BJ (cell line): ENCODE results near the gene REELD1. TPM values are rescaled to one million over a fixed set of nuclear protein-coding genes. Genes with fewer than 3 reads are reported as not detected.

Experiments
- CTCF ChIA-PET: fragments of 350-600 bp; formaldehyde crosslinking; extraction: SDS; loops from one replicate; lab custom pipeline; 2021; ENCODE audit warnings: antibody characterized with exemption, inconsistent platforms; lab: Yijun Ruan, JAX
- POLR2A ChIA-PET: fragments of 300-600 bp; sonication (Branson Sonifier 250); formaldehyde crosslinking; extraction: SDS; loops from one replicate; lab custom pipeline; 2021; ENCODE audit warnings: antibody characterized with exemption; lab: Charles Lee
- DNase-seq: peaks from one replicate; pipeline ENCODE4 v3.0.0-alpha.2; 2011; ENCODE audit warnings: low read depth
- H3K27me3 ChIP-seq: 2 replicates; pipeline ENCODE4 v1.6.0; 2011; ENCODE audit warnings: low read length; ENCODE audit not compliant: control insufficient read depth, insufficient read depth
- H3K36me3 ChIP-seq: 2 replicates; pipeline ENCODE4 v1.5.1; 2011; ENCODE audit warnings: low read length; ENCODE audit not compliant: control insufficient read depth, insufficient read depth
- H3K4me3 ChIP-seq: 2 replicates; pipeline ENCODE4 v1.5.1; 2011; ENCODE audit warnings: low read depth, mild to moderate bottlenecking, control low read depth, low read length
- polyA plus RNA-seq: library from polyadenylated mRNA; depleted of rRNA; stranded (reverse); fragments of >200 nt; gene quantifications from 2 replicates; pipeline ENCODE4 v1.2.3, GENCODE V29; 2011
- TF ChIP-seq, protein P1 (sequence below): IDR thresholded peaks from 2 replicates; pipeline ENCODE4 v1.5.1; 2011; ENCODE audit warnings: low read depth, mild to moderate bottlenecking, control low read depth, inconsistent platforms, low read length, moderate library complexity; ENCODE audit not compliant: insufficient read depth

REELD1 gene
- polyA plus RNA-seq, 1 experiment, result not detected

DNA sequence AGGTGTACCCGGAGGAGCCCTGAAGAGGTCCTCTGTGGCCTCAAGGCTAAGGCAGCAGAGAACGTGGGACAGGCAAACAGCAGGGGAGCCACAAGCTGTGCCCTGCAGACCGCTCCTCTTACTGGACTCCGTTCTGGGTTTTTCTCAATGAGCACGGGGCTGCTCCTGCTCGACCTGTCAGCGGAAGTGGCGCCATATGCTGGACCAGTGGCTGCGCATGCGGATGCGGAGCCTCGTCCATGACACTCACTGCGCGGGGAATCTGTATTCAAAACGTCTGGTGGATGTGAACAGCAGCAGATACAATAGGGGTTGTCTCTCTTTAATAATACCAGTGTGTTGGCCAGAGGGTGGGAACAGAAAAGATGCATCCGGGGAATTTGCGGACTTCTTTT lies 29.5 kb downstream of the REELD1 start:
- H3K4me3 ChIP-seq, result no peak overlapping the region
- DNase-seq, result no peak
- H3K27me3 ChIP-seq, result no peaks in the 10 kb centered on the region
- POLR2A ChIA-PET, result no interaction called here
- TF ChIP-seq, protein P1, sequence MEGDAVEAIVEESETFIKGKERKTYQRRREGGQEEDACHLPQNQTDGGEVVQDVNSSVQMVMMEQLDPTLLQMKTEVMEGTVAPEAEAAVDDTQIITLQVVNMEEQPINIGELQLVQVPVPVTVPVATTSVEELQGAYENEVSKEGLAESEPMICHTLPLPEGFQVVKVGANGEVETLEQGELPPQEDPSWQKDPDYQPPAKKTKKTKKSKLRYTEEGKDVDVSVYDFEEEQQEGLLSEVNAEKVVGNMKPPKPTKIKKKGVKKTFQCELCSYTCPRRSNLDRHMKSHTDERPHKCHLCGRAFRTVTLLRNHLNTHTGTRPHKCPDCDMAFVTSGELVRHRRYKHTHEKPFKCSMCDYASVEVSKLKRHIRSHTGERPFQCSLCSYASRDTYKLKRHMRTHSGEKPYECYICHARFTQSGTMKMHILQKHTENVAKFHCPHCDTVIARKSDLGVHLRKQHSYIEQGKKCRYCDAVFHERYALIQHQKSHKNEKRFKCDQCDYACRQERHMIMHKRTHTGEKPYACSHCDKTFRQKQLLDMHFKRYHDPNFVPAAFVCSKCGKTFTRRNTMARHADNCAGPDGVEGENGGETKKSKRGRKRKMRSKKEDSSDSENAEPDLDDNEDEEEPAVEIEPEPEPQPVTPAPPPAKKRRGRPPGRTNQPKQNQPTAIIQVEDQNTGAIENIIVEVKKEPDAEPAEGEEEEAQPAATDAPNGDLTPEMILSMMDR, result no peak
- CTCF ChIA-PET, result interaction anchor here (0.9 kb wide), 1 partner anchor 526 kb away, joined by 3 read pairs; no protein-coding TSS in a partner anchor
- H3K36me3 ChIP-seq, result no peaks in the 10 kb centered on the region

- no peak for DNase-seq
- H3K27me3 ChIP-seq, result no peaks in the 10 kb centered on the region
- CTCF ChIA-PET, result interaction anchor here (1.3 kb wide), 1 partner anchor 92 kb away, joined by 3 read pairs; no protein-coding TSS in a partner anchor
- TF ChIP-seq, protein P1, result no peak
- H3K4me3 ChIP-seq, result no peak overlapping the region
- no peaks in the 10 kb centered on the region for H3K36me3 ChIP-seq
- POLR2A ChIA-PET, result no interaction called here
Measured at GRCh38 chr4:146244496-146244895, 30.2 kb downstream of the REELD1 start.

DNA sequence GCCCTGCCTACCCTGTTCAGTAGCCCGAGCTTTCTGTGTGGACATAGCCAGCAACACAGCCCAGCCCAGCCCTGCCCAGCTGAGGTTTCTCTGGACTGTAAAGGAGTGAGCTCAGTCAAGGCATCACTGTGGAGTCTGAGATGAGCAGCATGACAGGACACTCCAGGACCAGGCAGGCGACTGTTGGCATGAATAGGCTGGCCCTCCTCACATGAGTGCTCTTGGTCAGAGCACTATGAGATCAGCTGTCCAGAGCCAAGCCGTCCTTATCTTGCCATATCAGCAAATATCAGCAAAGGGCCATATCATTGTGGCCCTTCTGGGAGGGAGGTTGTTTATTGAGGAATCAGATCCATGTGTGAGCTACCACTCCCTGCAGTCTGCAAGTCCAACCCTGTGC lies 30.9 kb downstream of the REELD1 start:
- no peak overlapping the region for H3K4me3 ChIP-seq
- POLR2A ChIA-PET, result no interaction called here
- no peaks in the 10 kb centered on the region for H3K36me3 ChIP-seq
- H3K27me3 ChIP-seq, result no peaks in the 10 kb centered on the region
- TF ChIP-seq, protein P1, result no peak
- no peak for DNase-seq
- CTCF ChIA-PET, result interaction anchor here (1.1 to 1.3 kb wide), 2 partner anchors 91 to 358 kb away, joined by 3 read pairs; no protein-coding TSS in a partner anchor

- DNase-seq, result no peak
- TF ChIP-seq, protein P1, result no peak
- Histone ChIP-seq H3K36me3 (no peaks in the 10 kb centered on the region), H3K27me3 (no peaks in the 10 kb centered on the region), H3K4me3 (no peak overlapping the region)
- CTCF ChIA-PET, result interaction anchor here (1.1 kb wide), 1 partner anchor 359 kb away, joined by 3 read pairs; no protein-coding TSS in a partner anchor
- POLR2A ChIA-PET, result no interaction called here
Measured at GRCh38 chr4:146245850-146246249, 31.5 kb downstream of the REELD1 start.

DNA sequence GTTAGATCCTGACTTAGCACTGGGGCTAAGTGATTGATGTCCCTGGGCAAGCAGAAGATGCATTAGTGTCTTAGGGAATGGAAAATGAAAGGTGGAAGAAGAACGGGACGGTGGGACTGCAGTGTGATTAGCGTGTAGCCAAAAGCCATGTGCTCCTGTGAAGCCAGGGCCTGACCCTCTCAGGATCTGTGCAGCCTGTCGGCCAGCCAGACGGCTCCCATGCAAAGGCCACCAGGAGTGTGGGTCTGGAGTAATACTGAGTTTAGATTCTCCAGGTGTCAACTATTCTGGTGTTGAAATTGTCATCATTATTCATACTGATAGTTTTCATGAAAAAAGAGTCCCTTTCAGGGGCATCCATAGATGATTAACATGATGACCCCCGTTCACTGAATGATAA lies 32.0 kb downstream of the REELD1 start:
- no peak for DNase-seq
- ChIA-PET POLR2A (no interaction called here), CTCF (interaction anchor here (1.2 to 1.4 kb wide), 2 partner anchors 13 to 669 kb away, joined by 3 to 4 read pairs; no protein-coding TSS in a partner anchor)
- TF ChIP-seq, protein P1, result no peak
- no peaks in the 10 kb centered on the region for H3K36me3 ChIP-seq
- H3K27me3 ChIP-seq, result no peaks in the 10 kb centered on the region
- no peak overlapping the region for H3K4me3 ChIP-seq
